HG03520 (cell line): ENCODE results near the gene B9D1.

Experiments used
- ATAC-seq: cut with Tn5 transposase; IDR thresholded peaks from one replicate; pipeline ENCODE4 v1.9.1; 2021; ENCODE audit warnings: mild to moderate bottlenecking, moderate library complexity; ENCODE audit not compliant: unreplicated experiment

Gene B9D1

DNA sequence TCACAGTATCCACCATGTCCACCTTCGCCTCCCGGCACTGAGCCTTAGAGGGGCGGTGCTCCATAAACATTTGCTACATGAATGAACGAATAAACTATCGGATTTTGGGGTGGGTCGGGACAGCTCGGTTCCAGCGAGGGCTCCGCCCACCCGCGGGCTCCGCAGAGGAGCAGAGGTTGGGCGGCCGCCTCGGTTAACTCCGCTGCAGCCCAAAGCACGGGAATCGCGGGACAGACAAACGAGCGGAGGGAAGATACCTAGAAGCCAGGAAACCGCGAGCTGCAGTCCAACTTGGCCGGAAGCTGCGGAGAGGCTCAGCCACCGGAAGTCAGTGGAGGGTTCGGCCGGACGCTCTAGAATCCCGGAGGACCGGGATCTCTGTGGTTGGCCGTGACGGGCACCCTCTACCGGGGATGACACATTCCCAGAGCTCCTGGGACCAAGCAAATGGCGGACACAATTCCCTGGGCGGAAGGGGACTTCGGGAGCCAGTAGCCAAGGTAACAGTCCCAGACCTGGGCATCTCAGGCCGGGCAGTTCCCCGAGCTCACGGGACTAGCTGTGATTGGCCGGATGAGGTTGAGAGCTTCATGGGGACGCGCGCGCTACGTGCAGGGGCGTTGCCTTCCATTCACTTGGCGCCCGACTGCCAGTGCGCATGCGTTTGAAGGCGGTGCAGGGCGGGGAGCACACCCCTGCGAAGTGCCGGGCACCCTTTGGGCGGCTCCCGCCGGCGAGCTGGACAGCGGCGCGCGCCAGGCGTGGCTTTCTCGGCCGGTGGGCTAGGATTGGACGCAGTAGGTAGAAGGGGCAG is 15.3 kb upstream of the B9D1 start:
- ATAC-seq: peak; percentile 84

DNA sequence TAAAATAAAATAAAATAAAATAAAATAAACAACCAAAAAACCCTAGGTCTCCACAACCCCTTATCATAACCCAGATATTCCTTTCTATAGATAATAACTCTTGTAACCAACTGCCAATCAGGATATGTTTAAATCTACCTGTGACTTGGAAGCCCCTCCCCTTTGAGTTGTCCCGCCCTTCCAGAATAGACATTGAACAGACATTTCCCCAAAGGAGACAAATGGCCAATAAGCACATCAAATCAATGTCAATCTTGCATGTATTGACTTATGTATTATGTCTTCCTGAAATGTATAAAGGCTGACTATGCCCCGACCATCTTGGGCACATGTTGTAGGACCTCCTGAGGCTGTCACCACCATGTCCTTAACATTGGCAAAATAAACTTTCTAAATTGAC is 14.3 kb upstream of the B9D1 start:
- ATAC-seq: no peak

DNA sequence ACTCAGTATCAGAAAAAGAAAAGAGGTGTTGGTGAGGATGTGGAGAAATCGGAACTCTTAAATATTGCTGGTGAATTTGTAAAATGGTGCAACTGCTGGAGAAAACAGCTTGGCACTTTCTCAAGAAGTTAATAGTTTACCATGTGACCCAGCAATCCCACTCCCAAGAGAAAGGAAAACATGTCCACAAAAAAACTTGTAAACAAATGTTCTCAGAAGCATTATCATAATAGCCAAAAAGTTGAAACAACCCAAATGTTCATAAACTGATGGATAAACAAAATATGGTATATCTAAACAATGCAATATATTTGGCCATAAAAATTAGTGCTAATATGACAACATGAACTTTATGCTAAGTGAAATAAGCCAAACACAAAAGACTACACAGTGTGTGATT is 13.2 kb upstream of the B9D1 start:
- ATAC-seq: no peak

- ATAC-seq: no peak
Observed at GRCh38 chr17:19374136-19374535, 11.6 kb upstream of the B9D1 start.

GRCh38 chr17:19372866-19373504 is 10.5 kb upstream of the B9D1 start:
- no peak for ATAC-seq

DNA sequence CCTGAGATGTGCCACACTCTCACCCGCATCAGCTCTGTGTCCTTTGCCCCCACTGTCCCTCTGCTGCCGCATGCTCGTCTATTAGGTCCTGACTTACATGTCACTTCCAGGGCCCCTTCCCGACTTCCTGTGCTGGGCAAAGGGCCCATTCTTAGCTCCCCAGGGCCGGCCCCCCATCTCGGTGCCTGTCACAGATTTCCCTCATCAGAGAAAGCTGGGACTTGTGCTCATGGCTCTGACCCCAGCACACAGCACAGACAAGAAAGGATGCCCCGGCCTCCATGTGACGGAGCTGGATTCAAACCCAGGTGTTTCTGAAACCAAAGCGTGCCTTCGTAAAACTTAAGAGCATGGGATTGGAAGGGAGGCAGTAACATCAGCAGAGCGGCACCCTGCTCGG is 9.9 kb upstream of the B9D1 start:
- no peak for ATAC-seq

- no peak for ATAC-seq
Observed at GRCh38 chr17:19372011-19372370, 9.5 kb upstream of the B9D1 start.

DNA sequence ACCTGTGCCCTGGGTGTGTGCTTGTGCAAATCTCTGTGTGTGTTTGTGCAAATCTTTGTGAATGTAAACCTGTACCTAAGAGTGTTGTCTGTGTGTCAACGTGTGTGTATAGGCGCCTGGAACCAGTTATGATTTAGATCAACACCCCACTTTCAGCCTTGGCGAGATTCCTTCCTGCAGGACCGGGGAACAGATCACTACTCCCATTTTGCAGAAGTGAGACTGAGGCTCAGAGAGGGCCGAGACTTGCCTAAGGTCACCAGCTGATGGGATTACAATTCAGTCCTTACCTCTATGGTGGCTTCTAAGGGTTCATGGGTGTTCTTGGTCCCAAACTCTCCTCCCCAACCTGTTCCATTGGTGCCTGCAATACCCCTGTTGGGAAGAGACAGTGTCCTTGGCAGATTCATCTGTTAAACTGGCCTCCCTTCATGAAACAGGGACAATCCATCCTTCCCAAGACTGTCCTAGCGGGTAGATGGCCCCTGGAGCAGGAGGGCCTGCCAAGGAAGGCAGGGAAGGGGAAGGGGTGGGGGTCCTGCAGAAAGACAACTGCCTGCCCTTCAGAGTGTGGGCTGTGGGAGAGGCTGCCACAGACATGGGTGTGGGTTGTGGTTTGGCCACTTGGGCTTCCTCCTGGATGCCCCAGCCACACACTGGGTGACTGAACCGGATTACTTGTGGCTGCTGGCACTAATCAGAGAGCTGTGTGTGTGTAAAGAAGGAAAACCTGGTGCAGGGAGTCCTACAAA is 8.9 kb upstream of the B9D1 start:
- ATAC-seq: no peak

- no peak for ATAC-seq
Observed at GRCh38 chr17:19370493-19370960, 8.0 kb upstream of the B9D1 start.

- ATAC-seq: no peak
Observed at GRCh38 chr17:19369846-19370492, 7.4 kb upstream of the B9D1 start.

- no peak for ATAC-seq
Observed at GRCh38 chr17:19369107-19369778, 6.7 kb upstream of the B9D1 start.

GRCh38 chr17:19368229-19368628 is 5.7 kb upstream of the B9D1 start:
- ATAC-seq: no peak

DNA sequence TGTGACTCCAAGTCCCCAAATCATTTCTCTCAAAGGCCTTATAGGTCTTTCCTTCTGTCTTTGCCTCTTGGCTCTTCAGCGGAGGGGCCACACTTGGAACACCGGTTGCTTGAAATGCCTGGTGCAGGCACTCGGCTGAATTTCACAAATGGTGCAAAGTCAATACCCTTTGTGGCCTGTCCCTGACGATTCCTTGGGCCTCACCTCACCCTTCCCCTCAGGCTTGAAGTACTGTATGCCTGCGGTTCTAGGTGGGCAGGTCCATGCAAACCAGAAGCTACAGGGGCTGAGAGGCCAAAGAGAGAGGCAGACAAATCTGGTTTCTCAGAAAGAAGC is 4.1 kb upstream of the B9D1 start:
- no peak for ATAC-seq

DNA sequence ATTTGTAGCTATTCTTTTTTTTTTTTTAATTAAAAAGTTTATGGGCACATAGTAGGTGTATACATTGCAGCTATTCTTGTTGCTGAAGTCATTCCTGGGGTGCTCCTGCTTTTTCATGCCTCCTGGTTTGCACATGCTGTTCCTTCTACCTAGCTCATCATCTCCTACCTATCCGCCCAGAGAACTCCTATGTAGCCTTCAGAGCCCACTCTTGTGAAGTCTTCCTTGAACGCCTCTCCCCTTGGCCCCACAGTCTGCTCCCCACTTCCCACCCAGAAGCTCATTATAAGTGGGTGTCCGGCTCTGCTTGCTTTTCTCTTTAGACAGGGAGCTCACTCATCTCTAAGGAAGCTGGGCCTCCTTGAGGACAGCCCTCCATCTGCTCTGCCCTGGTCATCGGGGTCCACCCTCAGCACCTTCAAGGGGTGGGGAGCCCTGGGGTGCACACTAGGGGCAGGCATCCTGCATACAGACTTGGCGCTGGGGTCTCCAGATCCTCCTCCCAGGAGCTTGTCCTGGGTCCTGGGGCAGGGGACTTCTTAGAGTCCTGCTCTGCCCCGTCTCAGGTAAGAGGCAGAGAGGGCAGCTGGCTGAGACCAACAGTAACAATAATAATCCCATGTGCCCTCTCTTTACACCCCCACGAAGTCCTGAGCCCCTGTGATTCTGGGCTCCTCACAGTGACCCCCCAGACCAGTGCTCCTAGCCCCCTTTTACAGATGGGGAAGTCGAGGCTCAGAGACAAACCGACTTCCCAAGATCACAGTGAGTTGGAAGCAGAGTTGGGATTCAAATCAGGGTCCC is 3.5 kb upstream of the B9D1 start:
- no peak for ATAC-seq

- ATAC-seq: no peak
Observed at GRCh38 chr17:19365499-19365817, 2.9 kb upstream of the B9D1 start.

DNA sequence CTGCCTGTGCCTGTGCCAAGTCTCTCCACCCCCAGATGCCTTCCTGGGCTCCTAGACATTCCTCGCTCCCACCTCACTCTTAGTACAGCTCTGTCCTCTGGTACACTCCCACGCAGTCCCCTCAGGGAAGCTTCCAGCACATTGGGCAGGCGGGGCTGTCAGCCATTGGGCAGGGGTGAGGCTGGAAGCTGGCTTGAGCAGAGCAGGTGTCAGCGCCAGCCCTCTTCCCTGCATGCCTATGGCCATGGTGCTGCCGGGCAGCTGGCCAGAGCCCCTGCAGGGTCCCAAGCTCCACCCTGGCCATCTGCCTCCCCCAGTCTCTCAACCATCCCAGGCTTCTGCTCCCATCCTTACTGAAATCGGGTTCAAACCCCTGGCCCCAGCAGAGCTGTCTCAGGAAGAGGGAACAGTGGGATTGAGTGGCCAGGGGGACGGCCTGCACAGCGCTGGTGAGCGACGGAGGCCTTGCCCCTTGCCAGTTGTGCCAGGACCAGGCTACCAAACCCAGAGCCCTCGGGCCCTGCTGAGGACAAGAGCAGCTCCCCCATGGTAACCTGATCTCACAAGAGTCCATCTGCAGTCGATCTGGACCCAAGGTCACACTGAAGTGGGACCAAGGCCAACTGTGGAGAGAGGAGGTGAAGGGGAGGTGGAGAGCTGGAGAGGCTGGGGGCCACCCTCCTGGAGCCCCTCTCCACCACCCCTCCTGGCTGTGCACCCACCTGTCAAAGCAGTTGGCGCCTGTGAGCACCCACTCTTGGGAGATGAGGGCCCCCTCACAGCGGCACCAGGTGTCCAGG is 2.4 kb upstream of the B9D1 start:
- no peak for ATAC-seq

GRCh38 chr17:19363460-19364035 is 1.0 kb upstream of the B9D1 start:
- no peak for ATAC-seq

- no peak for ATAC-seq
Observed at GRCh38 chr17:19363114-19363438, 553 bp upstream of the B9D1 start.

GRCh38 chr17:19361944-19362276 is 613 bp downstream of the B9D1 start:
- ATAC-seq: no peak
